Ammon's horn (tissue), 1 donor: Measurements from ENCODE around the gene FUT7.
"Not testable (repeated sequence)": the region's sequence is repeated elsewhere in the genome, so short reads cannot be mapped to it uniquely, and the experiment has no call there.

Experiments used
- DNase-seq: peaks from one replicate; pipeline ENCODE4 v3.0.0-alpha.2; 2016; ENCODE audit warnings: low spot score

Gene FUT7

DNA sequence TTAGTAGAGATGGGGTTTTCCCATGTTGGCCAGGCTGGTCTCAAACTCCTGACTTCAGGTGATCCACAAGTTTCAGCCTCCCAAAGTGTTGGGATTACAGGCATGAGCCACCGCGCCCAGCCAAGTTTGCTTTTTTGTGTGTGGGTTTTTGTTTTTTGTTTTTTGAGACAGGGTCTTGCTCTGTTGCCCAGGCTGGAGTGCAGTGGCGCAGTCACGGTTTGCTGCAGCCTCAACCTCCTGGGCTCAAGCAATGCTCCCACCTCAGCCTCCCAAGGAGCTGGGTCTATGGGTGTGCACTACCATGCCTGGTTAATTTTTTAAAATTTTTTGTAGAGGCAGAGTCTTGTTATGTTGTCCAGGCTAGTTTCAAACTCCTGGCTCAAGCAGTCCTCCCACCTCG lies 1.6 kb upstream of the FUT7 start:
- not testable (repeated sequence) for DNase-seq

DNA sequence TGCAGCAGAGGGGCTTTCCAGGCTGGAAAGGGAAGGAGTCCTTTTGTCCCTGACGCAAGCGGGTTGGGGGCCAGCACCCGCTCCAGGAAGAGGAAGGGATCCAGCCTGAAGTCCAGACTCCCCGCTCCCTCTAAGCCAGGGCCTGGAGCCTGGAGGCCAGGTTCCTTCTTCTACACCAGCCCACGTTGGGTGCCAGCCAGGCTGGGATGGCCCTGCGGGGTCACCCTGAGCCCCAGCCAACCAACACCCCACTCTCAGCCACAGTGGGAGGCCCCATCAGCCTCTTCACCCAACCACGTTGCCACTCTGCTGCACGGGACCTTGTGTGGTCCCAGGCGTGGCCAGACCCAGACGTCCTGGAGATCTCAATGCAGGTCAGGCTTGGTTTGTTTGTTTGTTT lies 970 bp upstream of the FUT7 start:
- DNase-seq: no peak

DNA sequence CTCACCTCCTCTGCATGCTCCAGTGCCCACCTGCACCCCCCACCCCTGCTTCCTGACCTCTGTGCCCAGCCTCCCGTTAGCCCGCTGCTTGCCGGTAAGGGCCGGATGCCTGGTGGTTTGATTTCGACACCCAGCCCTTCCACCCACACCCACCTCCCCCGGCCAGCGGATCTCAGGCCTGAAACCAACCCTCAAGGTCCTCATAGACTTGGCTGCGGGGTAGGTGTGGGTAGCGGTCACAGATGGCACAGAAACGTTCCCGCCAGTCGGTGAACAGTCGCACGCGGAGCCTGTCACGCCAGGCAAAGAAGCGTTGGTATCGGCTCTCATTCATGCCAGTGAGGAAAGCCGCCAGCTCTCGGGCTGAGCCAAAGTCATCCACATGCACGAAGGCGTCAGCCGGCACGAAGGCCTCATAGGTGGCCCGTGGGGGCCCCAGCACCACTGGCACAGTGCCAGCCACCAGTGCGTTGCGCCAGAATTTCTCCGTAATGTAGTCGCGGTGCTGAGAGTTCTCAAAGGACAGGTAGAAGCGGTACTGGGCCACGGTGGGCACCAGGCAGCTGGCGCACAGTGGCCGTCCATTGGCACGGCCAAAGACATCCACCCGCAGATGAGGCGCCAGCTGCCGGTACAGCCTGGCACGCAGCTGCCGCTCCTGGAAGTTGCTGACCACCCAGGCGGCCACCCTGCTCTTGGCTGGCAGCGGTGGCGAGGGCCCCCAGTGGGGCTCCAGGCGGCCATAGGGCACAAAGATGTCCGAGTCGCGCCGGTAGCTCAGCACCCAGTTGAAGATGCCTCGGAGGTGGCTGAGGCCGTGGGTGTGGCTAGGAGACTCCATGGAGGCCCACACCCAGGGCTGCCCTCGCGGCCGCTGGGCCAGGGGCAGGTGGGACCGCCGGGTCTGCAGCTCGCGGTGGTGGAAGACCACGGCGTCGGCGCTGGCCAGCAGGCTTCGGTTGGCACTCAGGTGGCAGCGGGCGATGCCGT lies 1.1 kb downstream of the FUT7 start:
- peak; percentile 35 for DNase-seq

DNA sequence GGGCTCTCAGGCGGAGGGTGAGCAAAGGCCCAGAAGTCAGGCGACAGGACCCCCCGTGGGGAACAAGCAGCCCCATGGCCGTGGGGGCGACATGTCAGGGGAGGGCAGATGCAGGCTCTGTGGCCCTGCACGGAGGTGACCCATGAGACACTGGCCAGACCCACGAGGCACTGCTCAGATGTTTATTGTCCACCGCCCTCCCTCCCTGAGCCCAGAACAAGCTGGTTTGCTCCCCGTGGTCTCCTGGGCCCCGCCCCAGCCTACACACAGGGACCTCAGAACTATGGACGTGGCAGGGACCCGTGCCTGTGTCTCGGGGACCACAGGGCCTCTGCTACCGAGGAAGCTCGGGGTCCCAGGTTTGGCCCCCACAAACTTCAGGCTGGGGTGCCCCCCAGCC lies 1.9 kb downstream of the FUT7 start:
- DNase-seq: no peak

DNA sequence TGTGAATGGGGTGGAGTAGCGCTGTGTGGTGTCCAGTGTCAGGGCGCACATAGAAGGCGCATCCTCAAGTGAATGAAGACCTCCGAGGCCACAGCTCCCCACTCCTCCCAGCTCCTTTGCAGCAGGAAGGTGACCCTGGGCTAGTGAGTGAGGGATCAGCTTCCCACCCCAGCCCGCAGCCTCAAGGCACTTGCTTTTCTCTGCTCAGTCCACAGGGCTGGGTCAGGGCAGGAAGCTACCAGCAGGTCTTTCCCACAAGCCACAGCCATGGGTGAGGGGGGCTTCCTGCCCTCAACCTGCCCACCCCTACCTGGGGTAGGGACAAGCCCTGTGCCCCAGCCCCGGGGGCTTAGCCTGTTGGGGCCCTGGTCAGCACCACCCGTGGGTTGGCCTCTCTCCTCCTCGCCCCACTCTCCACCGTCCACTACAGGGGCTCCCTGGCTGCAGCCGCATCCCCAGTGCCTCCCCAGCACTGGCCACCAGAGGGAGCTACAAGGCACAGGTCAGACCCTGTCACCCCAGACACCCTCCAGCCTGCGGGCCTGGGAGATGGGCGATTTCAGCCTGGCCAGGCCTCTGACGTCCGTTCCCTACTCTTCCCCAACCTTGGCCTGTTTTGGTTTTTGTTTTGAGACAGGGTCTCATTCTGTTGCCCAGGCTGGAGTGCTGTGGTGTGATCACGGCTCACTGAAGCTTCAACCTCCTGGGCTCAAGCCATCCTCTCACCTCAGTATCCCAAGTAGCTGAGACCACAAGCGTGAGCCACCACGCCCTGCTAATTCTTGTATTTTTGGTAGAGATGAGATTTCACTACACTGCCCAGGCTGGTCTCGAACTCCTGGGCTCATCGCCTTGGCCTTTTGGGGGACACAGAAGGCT lies 2.6 kb downstream of the FUT7 start:
- DNase-seq: peak; percentile 86

DNA sequence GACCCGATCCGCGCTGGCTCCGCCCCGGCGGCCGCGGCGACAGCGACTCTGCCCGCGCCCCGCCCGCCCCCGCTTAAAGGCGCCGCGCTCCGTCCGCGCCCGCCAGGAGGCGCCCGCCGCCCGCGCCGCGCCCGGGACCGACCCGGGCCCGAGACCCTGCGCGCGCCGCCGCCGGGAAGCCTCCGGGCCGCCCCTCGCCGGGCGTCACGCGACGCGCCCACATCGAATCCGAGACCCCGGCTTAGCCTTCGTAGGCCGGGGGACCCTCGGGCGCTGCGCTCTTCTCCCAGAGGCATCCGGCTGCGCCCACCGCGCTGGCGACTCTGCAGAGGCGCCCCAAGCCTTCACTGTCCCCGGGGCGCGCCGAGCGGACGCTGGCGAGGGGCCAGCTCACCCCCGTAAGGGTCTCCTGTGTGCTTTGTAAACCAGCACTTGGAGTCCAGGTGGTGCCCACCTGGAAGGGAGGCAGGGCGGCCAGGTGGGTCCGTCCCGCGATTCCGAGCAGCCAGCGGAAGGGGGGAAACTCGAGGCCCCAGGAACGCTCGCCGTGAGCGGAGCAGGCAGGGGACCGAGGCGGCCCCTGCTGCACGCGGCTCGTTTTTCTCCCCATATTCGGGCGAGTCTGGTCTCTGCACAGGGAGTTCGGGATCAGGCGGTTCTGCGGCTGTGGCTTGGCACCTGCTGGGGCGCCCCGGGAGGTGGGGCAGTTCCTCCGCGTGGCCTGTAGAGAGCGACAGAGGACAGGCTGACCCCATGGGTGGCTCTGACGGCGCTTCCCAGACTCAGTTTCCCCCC lies 3.4 kb downstream of the FUT7 start:
- DNase-seq: peak; percentile 81

DNA sequence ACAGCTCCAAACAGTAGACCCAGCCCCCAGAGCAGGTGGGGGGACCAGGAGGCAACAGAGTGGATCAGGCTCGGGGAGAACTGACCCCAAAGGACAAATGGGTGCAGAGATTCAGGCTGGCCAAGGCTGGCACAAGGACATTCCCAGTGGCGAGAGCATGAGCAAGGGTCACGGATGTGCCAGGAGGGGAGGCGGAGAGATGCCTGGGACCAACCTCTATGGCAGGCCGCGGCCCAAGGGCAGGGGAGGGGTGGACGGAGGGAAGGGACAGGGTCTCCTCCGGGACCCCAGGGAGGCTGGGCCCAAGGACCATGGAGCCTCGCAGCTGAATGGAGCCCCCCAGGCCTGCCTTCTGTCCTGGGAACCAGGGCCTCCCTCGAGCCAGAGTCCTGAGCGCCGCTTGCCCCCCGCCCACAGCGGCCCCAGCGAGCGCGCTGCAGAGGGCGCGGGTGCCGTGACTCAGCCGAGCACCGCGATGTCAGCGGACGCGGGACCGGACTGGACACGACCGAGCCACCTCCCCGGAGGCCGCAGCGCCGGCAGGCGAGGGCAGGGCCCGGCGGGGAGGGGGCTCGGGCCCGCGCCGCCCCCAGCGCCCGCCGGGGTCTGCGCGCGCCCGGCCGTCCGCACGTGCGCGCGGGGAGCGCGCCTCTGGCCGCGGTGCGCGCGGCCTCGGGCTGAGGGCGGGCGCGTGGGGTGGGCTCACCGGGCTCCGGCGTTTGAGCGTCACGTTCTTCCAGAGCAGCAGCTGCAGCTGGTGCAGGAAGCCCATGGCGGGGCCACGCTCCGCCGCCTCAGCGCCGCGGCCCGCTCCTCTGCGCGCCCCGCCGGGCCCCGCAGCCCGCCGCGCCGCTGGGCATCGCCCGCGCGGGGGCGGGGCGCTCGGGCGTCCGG lies 4.3 kb downstream of the FUT7 start, which contains the start of gene ABCA2:
Gene ABCA2 (minus strand): TSS at position 869 of the 894 bp plus-strand sequence. CDS start 97 bp downstream, at position 772.
- no peak for DNase-seq

DNA sequence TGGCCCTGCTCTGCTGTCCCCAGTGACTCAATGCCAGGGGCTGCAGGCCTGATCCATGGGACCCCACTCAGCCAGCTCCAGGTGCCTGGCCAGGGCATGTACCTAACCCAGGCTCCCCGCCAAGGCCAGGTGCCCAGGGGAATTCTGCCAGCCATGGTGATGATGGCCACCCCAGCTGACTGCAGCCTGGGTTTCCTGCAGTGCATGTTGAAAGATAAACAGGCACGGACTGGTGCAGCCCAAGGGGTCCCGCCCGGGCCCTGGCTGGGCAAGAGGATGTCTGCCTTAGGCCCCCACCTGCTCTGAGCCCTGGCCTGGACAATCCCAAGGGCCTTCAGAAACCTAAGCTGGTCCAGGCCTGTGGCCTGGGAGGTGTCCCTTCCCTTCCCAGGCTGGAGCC lies 5.1 kb downstream of the FUT7 start:
- DNase-seq: no peak

DNA sequence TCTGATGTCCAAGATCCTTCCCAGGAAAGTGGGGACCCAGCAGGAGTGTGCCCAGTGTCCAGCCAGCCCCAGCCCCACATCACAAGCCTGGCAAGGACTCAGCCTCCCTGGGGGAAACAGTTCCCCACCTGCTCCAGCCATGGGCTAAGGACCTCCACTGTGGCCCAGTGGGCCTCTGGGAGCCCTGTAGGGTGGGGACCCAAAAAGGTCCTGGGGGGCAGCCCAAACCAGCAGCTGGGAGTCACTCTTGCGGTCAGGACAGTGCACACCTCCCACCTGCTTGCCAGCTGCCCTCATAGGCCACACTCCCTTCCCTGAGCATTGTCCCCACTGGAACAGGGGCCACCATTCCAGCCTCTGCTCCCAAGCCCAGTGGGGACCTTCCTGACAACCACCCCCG lies 5.5 kb downstream of the FUT7 start:
- DNase-seq: no peak

DNA sequence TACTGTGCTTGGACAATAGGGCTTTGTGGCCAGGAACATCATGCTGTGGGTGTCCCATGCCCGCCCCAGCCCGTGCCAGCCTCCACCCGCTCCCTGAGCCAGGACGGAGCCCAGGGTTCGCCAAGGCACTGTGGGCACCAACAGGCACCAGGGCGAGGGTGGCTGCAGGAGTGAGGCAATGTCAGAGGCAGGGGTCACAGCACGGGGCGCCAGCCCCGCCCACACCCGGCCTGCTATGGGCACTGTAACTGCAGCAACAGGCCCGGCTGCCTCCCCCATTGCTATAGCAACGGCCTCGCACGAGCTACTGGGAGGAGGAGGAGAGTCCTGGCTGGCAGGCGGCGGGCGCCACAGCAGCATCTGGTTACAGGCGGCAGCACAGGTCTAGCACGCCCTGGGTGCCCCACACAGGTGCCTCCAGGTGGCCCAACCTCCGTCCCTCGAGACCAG lies 6.3 kb downstream of the FUT7 start:
- peak; percentile 99 for DNase-seq

DNA sequence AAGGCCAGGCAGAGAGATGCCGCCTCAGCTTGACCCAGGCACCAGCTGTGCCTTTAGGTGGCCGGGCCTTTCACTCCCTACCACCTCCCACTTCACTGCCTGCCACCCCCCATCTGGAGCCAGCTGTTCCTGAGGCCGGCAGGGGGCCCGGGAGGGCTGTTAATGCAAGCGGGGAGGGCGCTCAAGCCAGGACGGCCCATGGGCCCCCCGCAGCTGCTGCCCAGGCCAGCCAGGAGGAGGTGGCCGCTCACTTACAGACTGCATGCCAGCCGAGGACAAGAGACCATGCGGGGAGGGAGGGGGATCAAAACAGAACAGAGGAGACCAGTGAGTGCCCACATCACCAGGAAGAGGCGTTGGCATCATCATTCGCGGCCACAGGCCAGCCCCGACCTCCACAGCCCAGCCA lies 8.3 kb downstream of the FUT7 start:
- DNase-seq: peak; percentile 84

DNA sequence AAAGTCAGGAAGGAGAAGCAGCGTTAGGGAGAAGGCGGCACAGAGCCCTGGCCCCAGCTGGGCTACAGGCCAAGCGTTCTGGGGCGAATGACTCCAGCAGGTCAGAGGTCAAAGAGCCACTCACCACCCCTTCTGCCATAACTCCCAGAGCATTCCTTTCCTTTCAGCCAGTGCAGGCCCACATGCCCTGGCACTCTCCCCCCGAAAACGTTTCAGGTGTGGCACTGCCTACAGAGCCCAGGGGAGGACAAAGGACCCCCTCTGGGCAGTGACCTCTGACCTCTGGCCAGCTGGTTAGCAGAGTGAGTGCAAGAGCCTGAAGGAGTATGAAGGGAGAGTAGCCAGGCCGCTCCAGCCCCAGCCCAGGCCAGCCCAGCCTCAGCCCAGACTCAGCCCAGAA lies 8.7 kb downstream of the FUT7 start:
- no peak for DNase-seq

DNA sequence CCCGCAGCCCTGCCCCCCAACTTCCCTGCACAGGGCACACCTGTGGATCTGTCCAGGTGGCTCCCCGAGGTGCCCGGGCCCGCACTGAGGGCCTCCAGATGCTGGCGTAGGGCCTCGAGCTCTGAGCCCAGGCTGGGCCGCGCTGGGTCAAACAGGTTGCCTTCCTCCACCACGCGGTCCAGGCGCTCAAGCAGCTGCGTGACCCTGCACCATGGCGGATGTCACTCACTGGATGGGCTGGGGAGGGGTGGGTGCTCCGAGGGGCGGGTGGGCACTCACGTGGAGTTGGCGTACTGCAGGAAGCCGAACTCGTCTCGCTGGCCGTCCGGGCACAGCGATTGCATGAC lies 9.3 kb downstream of the FUT7 start:
- DNase-seq: no peak

DNA sequence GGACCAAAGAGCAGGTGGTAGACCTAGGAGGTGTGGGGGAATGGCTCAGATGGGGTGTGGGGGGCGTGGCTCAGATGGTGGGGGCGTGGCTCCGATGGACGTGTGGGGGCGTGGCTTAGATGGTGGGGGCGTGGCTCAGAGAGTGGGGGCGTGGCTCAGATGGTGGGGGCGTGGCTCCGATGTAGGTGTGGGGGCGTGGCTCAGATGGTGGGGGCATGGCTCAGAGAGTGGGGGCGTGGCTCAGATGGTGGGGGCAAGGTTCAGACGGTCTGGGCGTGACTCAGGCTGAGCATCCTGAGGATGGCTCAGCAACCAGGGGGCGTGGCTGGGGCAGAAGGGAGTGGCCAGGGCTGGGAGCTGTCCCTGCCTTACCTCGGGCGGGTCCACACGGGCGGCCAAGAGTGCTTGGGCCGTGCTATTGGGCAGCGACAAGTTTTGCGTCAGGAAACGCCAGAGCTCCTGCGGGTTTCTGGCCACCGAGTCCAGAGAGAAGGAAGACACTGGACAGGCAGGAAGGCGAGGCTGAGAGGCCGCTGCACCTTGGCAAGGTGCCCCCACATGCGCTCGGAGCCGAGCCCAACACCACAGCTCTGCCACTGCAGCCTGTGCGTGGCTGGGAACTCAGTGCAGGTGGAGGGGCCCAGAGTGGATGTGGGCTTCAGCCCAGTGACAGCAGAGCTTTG lies 9.8 kb downstream of the FUT7 start:
- peak; percentile 96 for DNase-seq

DNA sequence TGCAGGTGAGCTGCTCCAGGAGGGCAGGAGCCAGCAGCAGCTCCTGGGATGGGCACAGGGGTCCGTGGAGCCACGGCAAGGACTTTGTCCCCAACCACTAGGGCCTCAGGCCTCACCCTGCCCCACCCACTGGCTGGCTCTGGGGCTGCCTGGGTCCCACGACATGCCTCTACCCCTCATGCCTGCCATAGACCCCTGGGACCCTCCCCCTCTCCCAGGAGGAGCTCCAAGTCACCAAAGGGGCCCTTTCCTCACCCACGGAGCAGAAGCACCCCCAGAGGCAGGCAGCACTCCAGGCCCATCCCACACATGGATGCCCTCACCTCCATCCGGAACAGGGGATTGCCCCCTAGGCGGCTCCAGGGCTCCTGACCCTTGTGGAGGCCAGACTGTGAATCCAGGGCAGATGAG lies 10.3 kb downstream of the FUT7 start:
- no peak for DNase-seq

DNA sequence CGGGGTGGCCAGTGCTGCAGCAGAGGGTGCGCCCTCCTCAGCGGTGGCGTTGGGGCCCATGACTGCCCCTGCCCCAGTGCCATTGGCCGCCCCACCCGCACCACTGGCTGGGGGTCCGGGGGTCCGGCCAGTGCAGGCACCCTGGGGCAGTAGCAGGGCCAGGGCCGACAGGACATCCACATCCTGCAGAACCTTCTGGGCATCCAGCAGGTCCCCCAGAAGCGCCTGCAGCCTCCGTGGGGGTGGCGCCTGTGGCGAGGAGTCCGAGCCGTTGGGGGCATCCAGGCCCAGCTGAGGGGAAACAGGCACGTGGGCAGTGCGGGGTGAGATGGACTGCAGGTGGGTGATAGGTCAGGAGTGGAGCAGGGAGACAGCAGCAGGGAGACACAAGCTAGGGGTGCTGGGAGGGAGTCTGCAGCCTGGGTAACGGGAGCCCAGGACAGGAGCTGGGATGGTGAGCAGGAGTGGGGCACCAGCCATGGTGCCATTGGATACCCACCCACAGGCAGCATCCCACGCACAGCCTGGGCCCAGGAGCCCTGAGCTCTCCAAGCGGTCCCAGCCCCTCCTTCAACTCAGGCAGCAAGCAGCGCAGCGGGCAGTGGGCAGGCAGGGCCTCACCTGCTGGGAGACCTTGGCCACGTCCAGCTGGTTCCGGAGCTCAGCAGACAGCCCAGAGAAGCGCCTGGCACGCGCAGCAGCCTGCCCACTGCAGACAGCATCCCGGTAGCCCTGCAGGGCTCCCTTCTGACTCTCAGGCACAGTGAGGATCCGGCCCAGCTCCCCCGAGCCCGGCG lies 10.9 kb downstream of the FUT7 start:
- no peak for DNase-seq

DNA sequence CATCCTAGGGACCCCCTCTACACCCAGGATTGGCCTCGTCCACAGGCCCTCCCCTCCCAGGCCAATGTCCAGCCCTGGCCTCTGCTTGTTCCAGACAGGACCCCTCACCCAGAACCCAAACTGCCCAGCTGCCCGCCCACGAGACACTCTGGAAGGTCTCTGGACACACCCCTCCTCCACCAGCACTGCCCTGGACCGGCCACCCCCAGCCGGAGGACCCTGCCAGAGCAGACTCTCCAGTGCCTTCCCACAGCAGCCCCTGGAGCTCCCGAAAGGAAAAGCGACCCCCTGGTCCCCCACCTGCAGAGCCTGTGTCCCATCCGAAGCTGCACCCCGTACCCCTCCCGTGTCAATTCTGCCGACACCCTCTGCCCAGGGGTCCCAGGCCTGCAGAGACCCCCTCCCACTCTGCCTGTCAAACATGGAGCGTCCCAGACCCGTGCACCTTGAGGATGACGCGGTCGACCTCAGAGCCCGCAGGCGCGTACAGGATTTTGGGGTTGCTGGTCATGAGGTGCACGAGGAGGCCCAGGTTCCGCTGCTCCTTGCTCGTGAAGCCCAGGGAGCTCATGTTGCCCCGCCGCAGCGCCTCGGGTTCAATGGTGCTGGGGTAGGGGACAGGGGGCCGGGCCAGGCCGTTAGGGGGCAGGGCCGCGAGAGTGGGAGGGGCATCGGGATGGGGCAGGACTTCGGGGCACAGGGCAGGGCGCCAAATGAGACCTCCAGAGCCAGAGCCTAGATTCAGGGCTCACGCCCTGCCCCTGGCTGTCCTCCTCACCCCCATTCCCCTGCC lies 11.8 kb downstream of the FUT7 start:
- DNase-seq: no peak

DNA sequence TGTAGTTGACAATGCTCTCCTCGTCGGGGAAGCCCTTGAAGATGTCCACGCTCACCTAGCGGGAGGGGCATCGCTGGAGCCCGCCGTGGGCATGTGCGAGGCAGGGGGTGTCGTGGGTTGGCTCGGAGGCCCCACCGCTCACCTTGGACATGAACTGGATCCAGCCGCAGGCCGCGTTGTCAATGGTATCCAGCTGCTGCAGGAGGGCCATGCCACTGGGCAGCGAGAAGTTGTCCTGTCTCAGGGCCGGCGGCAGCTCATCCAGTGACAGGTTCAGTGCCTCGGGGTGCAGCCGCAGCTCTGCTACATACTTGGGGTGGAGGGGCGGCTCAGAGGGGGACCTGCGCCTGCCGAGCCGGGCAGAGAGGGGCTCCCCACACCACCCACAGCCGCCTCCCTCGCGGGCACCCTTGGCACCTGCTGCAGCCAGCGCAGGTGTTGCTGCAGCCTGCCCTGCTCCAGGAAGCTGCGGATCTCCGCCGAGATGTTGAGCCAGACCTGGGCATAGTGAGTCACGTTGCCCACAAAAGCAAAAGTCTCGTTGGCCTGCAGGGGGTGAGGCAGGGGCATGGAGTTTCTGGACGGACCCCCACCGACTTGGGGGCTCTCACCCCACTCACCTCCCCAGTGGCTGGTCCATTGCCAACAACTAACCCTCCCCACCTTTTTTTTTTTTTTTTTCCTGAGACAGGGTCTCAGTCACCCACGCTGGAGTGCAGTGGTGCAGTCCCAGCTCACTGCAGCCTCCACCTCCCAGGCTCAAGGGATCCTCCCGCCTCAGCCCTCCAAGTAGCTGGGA lies 12.9 kb downstream of the FUT7 start:
- no peak for DNase-seq
